CD4-positive, alpha-beta T cell treated with Interleukin-6 for 4 hours (primary cell): ENCODE data around the gene ADGRV1.
"Not testable (repeated sequence)": the region's sequence is repeated elsewhere in the genome, so short reads cannot be mapped to it uniquely, and the experiment has no call there.

ENCODE experiments used
- DNase-seq: peaks from one replicate; pipeline ENCODE4 v3.0.0-alpha.2; 2020; ENCODE audit warnings: mixed read lengths

Gene ADGRV1

GRCh38 chr5:91038180-91038808, 479.7 kb downstream of the ADGRV1 start:
- no peak for DNase-seq

- not testable (repeated sequence) for DNase-seq
Observed at GRCh38 chr5:91041132-91041531, 482.5 kb downstream of the ADGRV1 start.

- DNase-seq, result no peak
Observed at GRCh38 chr5:91042247-91042935, 483.8 kb downstream of the ADGRV1 start.

GRCh38 chr5:91042936-91043255, 484.3 kb downstream of the ADGRV1 start:
- no peak for DNase-seq

- no peak for DNase-seq
Observed at GRCh38 chr5:91048073-91048472, 489.5 kb downstream of the ADGRV1 start.

- DNase-seq, result no peak
Observed at GRCh38 chr5:91049112-91049511, 490.5 kb downstream of the ADGRV1 start.

GRCh38 chr5:91049800-91050199, 491.2 kb downstream of the ADGRV1 start:
- DNase-seq, result no peak

- DNase-seq, result not testable (repeated sequence)
Observed at GRCh38 chr5:91052411-91052810, 493.8 kb downstream of the ADGRV1 start.

GRCh38 chr5:91052977-91053740, 494.6 kb downstream of the ADGRV1 start:
- DNase-seq, result no peak

GRCh38 chr5:91053741-91054025, 495.1 kb downstream of the ADGRV1 start:
- no peak for DNase-seq

- DNase-seq, result no peak
Observed at GRCh38 chr5:91058155-91058554, 499.6 kb downstream of the ADGRV1 start.

GRCh38 chr5:91058575-91058974, 500.0 kb downstream of the ADGRV1 start:
- DNase-seq, result no peak

GRCh38 chr5:91059409-91059808, 500.8 kb downstream of the ADGRV1 start:
- DNase-seq, result no peak

- no peak for DNase-seq
Observed at GRCh38 chr5:91061094-91061493, 502.5 kb downstream of the ADGRV1 start.

GRCh38 chr5:91061946-91062562, 503.5 kb downstream of the ADGRV1 start:
- DNase-seq, result no peak

- not testable (repeated sequence) for DNase-seq
Observed at GRCh38 chr5:91063098-91063690, 504.6 kb downstream of the ADGRV1 start.

GRCh38 chr5:91065496-91065895, 506.9 kb downstream of the ADGRV1 start:
- no peak for DNase-seq

GRCh38 chr5:91069364-91069763, 510.8 kb downstream of the ADGRV1 start:
- DNase-seq, result no peak

GRCh38 chr5:91070761-91071550, 512.4 kb downstream of the ADGRV1 start:
- DNase-seq, result no peak

- no peak for DNase-seq
Observed at GRCh38 chr5:91072881-91073280, 514.3 kb downstream of the ADGRV1 start.

- no peak for DNase-seq
Observed at GRCh38 chr5:91074615-91075014, 516.0 kb downstream of the ADGRV1 start.

GRCh38 chr5:91076138-91076537, 517.5 kb downstream of the ADGRV1 start:
- DNase-seq, result no peak

- DNase-seq, result no peak
Observed at GRCh38 chr5:91077623-91078022, 519.0 kb downstream of the ADGRV1 start.
